Fibroblast of lung (primary cell): ENCODE data around the gene ZNF775. TPM values are rescaled to one million over a fixed set of nuclear protein-coding genes. Genes with fewer than 3 reads are reported as not detected.

Experiments
- DNase-seq, 2 donors: peaks; one replicate each; pipeline versions ENCODE4 v3.0.0 to v3.0.0-alpha.2; 2010; ENCODE audit warnings: low read depth in 2 of 2
- H2AFZ ChIP-seq: 2 replicates; pipeline ENCODE4 v1.5.1; 2012; ENCODE audit warnings: low read length, control low read depth, inconsistent platforms
- H3K27ac ChIP-seq: 2 replicates; pipeline ENCODE4 v1.5.1; 2011; ENCODE audit warnings: low read length, control low read depth; ENCODE audit not compliant: insufficient read depth
- H3K27me3 ChIP-seq: 2 replicates; pipeline ENCODE4 v1.5.1; 2011; ENCODE audit warnings: mild to moderate bottlenecking, low read length; ENCODE audit not compliant: control insufficient read depth, insufficient read depth
- H3K36me3 ChIP-seq: 2 replicates; pipeline ENCODE4 v1.5.1; 2011; ENCODE audit warnings: low read length; ENCODE audit not compliant: control insufficient read depth, insufficient read depth
- H3K4me1 ChIP-seq: 2 replicates; pipeline ENCODE4 v1.5.1; 2011; ENCODE audit warnings: low read length; ENCODE audit not compliant: control insufficient read depth, insufficient read depth; ENCODE audit errors: extremely low read depth
- H3K4me2 ChIP-seq: 2 replicates; pipeline ENCODE4 v1.5.1; 2011; ENCODE audit warnings: low read length, control low read depth; ENCODE audit not compliant: insufficient read depth; ENCODE audit errors: extremely low read depth
- H3K4me3 ChIP-seq, 4 experiments: fragments of 200-600 bp in 1 of 4; sonication (generic) in 1 of 4; replicated peaks in 1 of 4; 2 replicates each; pipeline ENCODE4 v1.5.1; 2011 to 2016; ENCODE audit warnings: low read length in 4 of 4, low read depth in 3 of 4, mild to moderate bottlenecking in 3 of 4, control low read depth in 2 of 4, inconsistent platforms in 1 of 4, mixed read lengths in 1 of 4; ENCODE audit not compliant: insufficient read depth in 1 of 4; ENCODE audit errors: control extremely low read depth in 1 of 4
- H3K79me2 ChIP-seq: 2 replicates; pipeline ENCODE4 v1.5.1; 2012; ENCODE audit warnings: mild to moderate bottlenecking, low read length, inconsistent platforms; ENCODE audit not compliant: control insufficient read depth, insufficient read depth
- H3K9ac ChIP-seq: 2 replicates; pipeline ENCODE4 v1.5.1; 2011; ENCODE audit warnings: mild to moderate bottlenecking, low read length, control low read depth; ENCODE audit not compliant: insufficient read depth
- H3K9me3 ChIP-seq: 2 replicates; pipeline ENCODE4 v1.5.1; 2012; ENCODE audit warnings: low read depth, low read length; ENCODE audit not compliant: control insufficient read depth, insufficient read depth
- H4K20me1 ChIP-seq: 2 replicates; pipeline ENCODE4 v1.5.1; 2011; ENCODE audit warnings: low read length; ENCODE audit not compliant: control insufficient read depth, insufficient read depth; ENCODE audit errors: extremely low read depth
- CTCF ChIP-seq, 2 donors: IDR thresholded peaks in 1 of 2; conservative IDR thresholded peaks in 1 of 2; 1 replicate in 1 of 2; 2 replicates in 1 of 2; pipeline ENCODE4 v1.5.1; 2011 to 2012; ENCODE audit warnings: low read length in 2 of 2, control low read depth in 1 of 2, inconsistent platforms in 1 of 2, low read depth in 1 of 2, mild to moderate bottlenecking in 1 of 2
- EZH2 ChIP-seq: IDR thresholded peaks from 2 replicates; pipeline ENCODE4 v1.5.1; 2012; ENCODE audit warnings: low read length, control low read depth, mild to moderate bottlenecking; ENCODE audit errors: missing control alignments
- polyA plus RNA-seq, 2 donors: library from polyadenylated mRNA; depleted of rRNA in 1 of 2; stranded (reverse) in 1 of 2; unstranded in 1 of 2; fragments of >200 nt; gene quantifications; 2 replicates each; pipeline ENCODE4 v1.2.1, GENCODE V29; 2011 to 2012; ENCODE audit warnings: missing spikeins in 1 of 2
- total RNA-seq: library from RNA; depleted of rRNA; stranded (reverse); fragments of >200 nt; gene quantifications from 2 replicates; pipeline ENCODE4 v1.2.1, GENCODE V29; 2014

ZNF775 gene
- total and polyA plus RNA-seq, 2 donors (not counting 1 experiment from before 2014, with no cell fraction given) = 1.2 to 9.6 TPM

DNA sequence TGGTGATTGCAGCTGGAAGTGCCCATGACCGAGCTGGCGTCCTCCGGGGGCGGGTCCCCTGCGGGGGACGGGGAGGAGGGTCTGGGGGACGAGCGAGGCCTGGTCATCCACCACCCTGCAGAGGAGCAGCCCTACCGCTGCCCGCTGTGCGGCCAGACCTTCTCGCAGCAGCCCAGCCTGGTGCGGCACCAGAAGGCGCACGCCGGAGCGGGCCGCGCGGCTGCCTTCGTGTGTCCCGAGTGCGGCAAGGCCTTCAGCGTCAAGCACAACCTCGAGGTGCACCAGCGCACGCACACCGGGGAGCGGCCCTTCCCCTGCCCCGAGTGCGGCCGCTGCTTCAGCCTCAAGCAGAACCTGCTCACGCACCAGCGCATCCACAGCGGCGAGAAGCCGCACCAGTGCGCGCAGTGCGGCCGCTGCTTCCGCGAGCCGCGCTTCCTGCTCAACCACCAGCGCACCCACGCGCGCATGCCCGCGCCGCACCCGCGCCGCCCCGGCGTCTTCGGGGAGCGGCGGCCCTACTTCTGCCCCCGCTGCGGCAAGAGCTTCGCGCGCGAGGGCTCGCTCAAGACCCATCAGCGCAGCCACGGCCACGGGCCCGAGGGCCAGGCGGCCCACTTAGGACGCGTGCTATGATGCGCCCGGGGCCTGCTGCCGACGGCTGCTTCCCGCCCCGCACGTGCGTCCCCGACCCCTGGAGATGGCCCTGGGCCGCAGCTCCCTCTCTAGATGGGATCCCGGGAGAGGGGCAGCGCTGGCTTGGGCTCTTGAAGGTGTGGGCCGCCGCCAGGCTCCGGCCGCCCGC lies 28.7 kb downstream of the ZNF775 start:
- Histone ChIP-seq H3K4me1 (peaks cover 8% of the 10 kb centered on the region), H3K4me3 (no peak overlapping the region), H4K20me1 (no peaks in the 10 kb centered on the region), H3K27ac (no peak overlapping the region), H3K36me3 (no peaks in the 10 kb centered on the region), H3K79me2 (no peaks in the 10 kb centered on the region), H2AFZ (no peak overlapping the region), H3K9ac (no peak overlapping the region), H3K27me3 (no peaks in the 10 kb centered on the region), H3K4me2 (no peak overlapping the region), H3K9me3 (no peaks in the 10 kb centered on the region)
- no peak for DNase-seq
- TF ChIP-seq EZH2 (no peak), CTCF (conservative IDR thresholded peaks at IDR 0.05 in 1 of 2, IDR thresholded peaks at IDR 0.05 in 1 of 2; ENCODE audit: low read depth in 1 of 2, low read length in 2 of 2) (no peak)

GRCh38 chr7:150408393-150409299 lies 29.5 kb downstream of the ZNF775 start:
- H3K4me1 ChIP-seq = peaks cover 8% of the 10 kb centered on the region
- H3K4me3 ChIP-seq = no peak overlapping the region
- TF ChIP-seq EZH2 (no peak), CTCF (conservative IDR thresholded peaks at IDR 0.05 in 1 of 2, IDR thresholded peaks at IDR 0.05 in 1 of 2; ENCODE audit: low read depth in 1 of 2, low read length in 2 of 2) (no peak)
- no peaks in the 10 kb centered on the region for H4K20me1 ChIP-seq
- H3K79me2 ChIP-seq = no peaks in the 10 kb centered on the region
- no peak overlapping the region for H2AFZ ChIP-seq
- no peaks in the 10 kb centered on the region for H3K9me3 ChIP-seq
- H3K27me3 ChIP-seq = no peaks in the 10 kb centered on the region
- DNase-seq = no peak
- no peak overlapping the region for H3K9ac ChIP-seq
- H3K4me2 ChIP-seq = no peak overlapping the region
- no peaks in the 10 kb centered on the region for H3K36me3 ChIP-seq
- H3K27ac ChIP-seq = no peak overlapping the region
